NT2/D1 (cell line): ENCODE data around the gene HS3ST1.

Experiments used
- SUZ12 ChIP-seq: IDR thresholded peaks from 2 replicates; pipeline ENCODE4 v1.6.1; 2011; ENCODE audit not compliant: insufficient read length, insufficient read depth; ENCODE audit errors: extremely low read depth
- YY1 ChIP-seq: IDR thresholded peaks from 2 replicates; pipeline ENCODE4 v1.6.1; 2011; ENCODE audit not compliant: insufficient read length, insufficient read depth
- ZNF274 ChIP-seq: IDR thresholded peaks from 2 replicates; pipeline ENCODE4 v1.6.1; 2011; ENCODE audit warnings: mild to moderate bottlenecking, low read depth, low read length

GRCh38 chr4:11376571-11376970 is 52.1 kb downstream of the HS3ST1 start:
- TF ChIP-seq SUZ12 (no peak), YY1 (no peak), ZNF274 (no peak)
